GM12872 (cell line): ENCODE data around the gene TSSK3.

Experiments used
- CTCF ChIP-seq: IDR thresholded peaks from 3 replicates; pipeline ENCODE4 v1.5.1; 2011; ENCODE audit warnings: low read depth, mild to moderate bottlenecking, low read length, moderate library complexity; ENCODE audit not compliant: insufficient read depth

TSSK3 gene

GRCh38 chr1:32362474-32363313 is at the start of gene TSSK3, which contains the start of gene FAM229A:
TSS of gene TSSK3 (plus strand) at chr1:32362539. CDS start at chr1:32362702, 163 bp downstream.
TSS of gene FAM229A (minus strand) at chr1:32362485. CDS start at chr1:32362091, 394 bp downstream.
- no peak for TF ChIP-seq CTCF

- TF ChIP-seq CTCF, result no peak
Observed at GRCh38 chr1:32316903-32317277, 45.4 kb upstream of the TSSK3 start.

- TF ChIP-seq CTCF, result no peak
Observed at GRCh38 chr1:32318127-32318869, 44.0 kb upstream of the TSSK3 start.

- TF ChIP-seq CTCF, result no peak
Observed at GRCh38 chr1:32321712-32322291, 40.5 kb upstream of the TSSK3 start.

GRCh38 chr1:32327204-32327603 is 35.1 kb upstream of the TSSK3 start:
- TF ChIP-seq CTCF, result no peak

GRCh38 chr1:32329931-32330466 is 32.3 kb upstream of the TSSK3 start:
- TF ChIP-seq CTCF, result no peak
